Measurements from ENCODE around the gene CACUL1.

CACUL1 gene

DNA sequence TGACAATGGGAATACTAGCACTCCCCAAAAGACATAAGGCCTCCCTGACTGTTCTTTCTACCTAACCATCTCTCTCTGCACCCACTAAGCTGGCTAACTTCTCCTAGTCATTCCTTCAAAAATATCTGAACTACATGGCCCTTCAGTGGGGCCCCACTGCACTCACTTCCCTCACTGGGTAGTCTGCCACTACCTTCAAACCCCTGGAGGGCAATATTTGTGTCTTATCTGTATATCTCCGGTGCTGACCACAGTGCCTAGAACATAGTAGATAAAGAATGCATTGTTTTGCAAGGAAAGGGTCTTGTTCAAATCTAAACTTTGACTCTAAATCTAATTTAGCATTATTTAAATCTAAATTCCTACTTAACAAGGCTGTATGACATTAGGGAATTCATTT lies 44.3 kb downstream of the CACUL1 start:
- Histone ChIP-seq H3K27ac (ENCODE audit: low read length) (no peak overlapping the region), H3K79me2 (ENCODE audit: low read length) (no peaks in the 10 kb centered on the region), H3K36me3 (replicated peaks; ENCODE audit: low read depth, low read length) (no peaks in the 10 kb centered on the region), H2AFZ (ENCODE audit: low read depth, low read length) (no peak overlapping the region), H4K20me1 (ENCODE audit: insufficient read depth, low read length) (no peaks in the 10 kb centered on the region), H3K27me3 (ENCODE audit: low read depth, low read length) (no peaks in the 10 kb centered on the region), H3K4me1 (ENCODE audit: low read length) (no peaks in the 10 kb centered on the region), H3K4me2 (ENCODE audit: low read length) (no peak overlapping the region), H3K4me3 (ENCODE audit: low read length) (no peak overlapping the region), H3K9me3 (ENCODE audit: insufficient read depth, low read length) (no peaks in the 10 kb centered on the region), H3K9ac (ENCODE audit: low read length) (no peak overlapping the region)
- TF ChIP-seq, protein P1, sequence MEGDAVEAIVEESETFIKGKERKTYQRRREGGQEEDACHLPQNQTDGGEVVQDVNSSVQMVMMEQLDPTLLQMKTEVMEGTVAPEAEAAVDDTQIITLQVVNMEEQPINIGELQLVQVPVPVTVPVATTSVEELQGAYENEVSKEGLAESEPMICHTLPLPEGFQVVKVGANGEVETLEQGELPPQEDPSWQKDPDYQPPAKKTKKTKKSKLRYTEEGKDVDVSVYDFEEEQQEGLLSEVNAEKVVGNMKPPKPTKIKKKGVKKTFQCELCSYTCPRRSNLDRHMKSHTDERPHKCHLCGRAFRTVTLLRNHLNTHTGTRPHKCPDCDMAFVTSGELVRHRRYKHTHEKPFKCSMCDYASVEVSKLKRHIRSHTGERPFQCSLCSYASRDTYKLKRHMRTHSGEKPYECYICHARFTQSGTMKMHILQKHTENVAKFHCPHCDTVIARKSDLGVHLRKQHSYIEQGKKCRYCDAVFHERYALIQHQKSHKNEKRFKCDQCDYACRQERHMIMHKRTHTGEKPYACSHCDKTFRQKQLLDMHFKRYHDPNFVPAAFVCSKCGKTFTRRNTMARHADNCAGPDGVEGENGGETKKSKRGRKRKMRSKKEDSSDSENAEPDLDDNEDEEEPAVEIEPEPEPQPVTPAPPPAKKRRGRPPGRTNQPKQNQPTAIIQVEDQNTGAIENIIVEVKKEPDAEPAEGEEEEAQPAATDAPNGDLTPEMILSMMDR (IDR thresholded peaks at IDR 0.05; ENCODE audit: low read depth, low read length) = no peak
- no peak for TF ChIP-seq EZH2phosphoT487 (IDR thresholded peaks at IDR 0.05; ENCODE audit: low read depth)

- H3K4me3 ChIP-seq (ENCODE audit: low read length) = no peak overlapping the region
- no peak overlapping the region for H3K9ac ChIP-seq (ENCODE audit: low read length)
- H3K9me3 ChIP-seq (ENCODE audit: insufficient read depth, low read length) = no peaks in the 10 kb centered on the region
- no peaks in the 10 kb centered on the region for H4K20me1 ChIP-seq (ENCODE audit: insufficient read depth, low read length)
- H3K36me3 ChIP-seq (replicated peaks; ENCODE audit: low read depth, low read length) = no peaks in the 10 kb centered on the region
- no peak overlapping the region for H3K4me2 ChIP-seq (ENCODE audit: low read length)
- H3K27me3 ChIP-seq (ENCODE audit: low read depth, low read length) = no peaks in the 10 kb centered on the region
- H3K79me2 ChIP-seq (ENCODE audit: low read length) = no peaks in the 10 kb centered on the region
- no peak overlapping the region for H2AFZ ChIP-seq (ENCODE audit: low read depth, low read length)
- TF ChIP-seq, protein P1 (IDR thresholded peaks at IDR 0.05; ENCODE audit: low read depth, low read length) = no peak
- TF ChIP-seq EZH2phosphoT487 (IDR thresholded peaks at IDR 0.05; ENCODE audit: low read depth) = no peak
- no peaks in the 10 kb centered on the region for H3K4me1 ChIP-seq (ENCODE audit: low read length)
- no peak overlapping the region for H3K27ac ChIP-seq (ENCODE audit: low read length)
These were observed 46.2 kb downstream of the CACUL1 start for GRCh38 chr10:118708571-118708970.

DNA sequence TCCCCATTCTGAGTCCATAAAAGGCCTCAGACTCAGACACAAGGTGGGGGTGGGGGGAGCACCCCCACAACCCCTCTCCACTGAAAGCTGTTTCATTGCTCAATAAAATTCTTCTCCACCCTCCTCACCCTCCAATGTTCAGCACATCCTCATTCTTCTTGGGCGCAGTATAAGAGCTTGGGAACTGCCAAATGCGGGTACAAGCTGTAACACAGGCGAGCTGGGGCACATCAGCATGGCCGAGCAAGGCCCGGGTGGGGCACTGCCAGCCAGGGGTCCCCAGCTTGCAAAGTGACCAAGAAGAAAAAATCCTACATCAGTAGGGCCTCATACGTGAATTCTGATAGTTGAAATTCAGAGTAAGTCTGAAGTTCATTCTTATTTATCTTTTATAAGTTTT lies 50.1 kb downstream of the CACUL1 start:
- Histone ChIP-seq H3K9me3 (ENCODE audit: insufficient read depth, low read length) (no peaks in the 10 kb centered on the region), H3K79me2 (ENCODE audit: low read length) (no peaks in the 10 kb centered on the region), H3K36me3 (replicated peaks; ENCODE audit: low read depth, low read length) (no peaks in the 10 kb centered on the region), H3K27ac (ENCODE audit: low read length) (no peak overlapping the region), H4K20me1 (ENCODE audit: insufficient read depth, low read length) (no peaks in the 10 kb centered on the region), H2AFZ (ENCODE audit: low read depth, low read length) (no peak overlapping the region), H3K4me2 (ENCODE audit: low read length) (no peak overlapping the region), H3K9ac (ENCODE audit: low read length) (no peak overlapping the region), H3K4me1 (ENCODE audit: low read length) (no peaks in the 10 kb centered on the region), H3K27me3 (ENCODE audit: low read depth, low read length) (no peaks in the 10 kb centered on the region), H3K4me3 (ENCODE audit: low read length) (no peak overlapping the region)
- TF ChIP-seq, protein P1 (IDR thresholded peaks at IDR 0.05; ENCODE audit: low read depth, low read length) = no peak
- no peak for TF ChIP-seq EZH2phosphoT487 (IDR thresholded peaks at IDR 0.05; ENCODE audit: low read depth)

DNA sequence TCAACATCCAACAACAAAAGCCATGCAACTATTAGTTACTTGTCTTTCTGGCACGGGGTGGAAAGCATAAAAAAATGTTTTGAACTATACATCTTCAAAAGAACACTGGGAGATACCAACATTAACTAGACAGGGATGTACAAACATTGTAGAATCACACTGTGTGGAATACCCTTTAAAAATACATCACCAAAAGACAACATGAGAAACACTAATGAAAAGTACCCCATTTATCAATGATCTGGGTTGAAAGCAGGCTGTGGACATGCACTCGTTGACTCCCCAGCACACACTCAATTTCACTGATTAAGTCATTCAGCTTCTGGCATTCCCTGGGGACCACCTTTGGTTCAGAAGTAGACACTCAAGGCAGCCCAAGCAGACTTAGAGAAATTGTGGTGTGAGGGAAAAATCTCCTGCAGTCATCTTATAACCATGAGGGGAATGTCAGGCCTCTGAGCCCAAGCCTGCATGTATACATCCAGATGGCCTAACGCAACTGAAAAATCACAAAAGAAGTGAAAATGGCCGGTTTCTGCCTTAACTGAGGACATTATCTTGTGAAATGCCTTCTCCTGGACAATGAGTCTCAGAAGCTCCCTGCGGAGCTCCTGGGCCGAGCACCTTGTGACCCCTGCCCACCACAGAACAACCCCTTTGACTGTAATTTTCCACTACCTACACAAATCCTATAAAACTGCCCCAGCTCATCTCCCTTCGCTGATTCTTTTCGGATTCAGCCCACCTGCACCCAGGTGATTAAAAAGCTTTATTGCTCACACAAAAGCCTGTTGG lies 53.0 kb downstream of the CACUL1 start:
- Histone ChIP-seq H3K27ac (ENCODE audit: low read length) (no peak overlapping the region), H3K4me3 (ENCODE audit: low read length) (no peak overlapping the region), H3K4me2 (ENCODE audit: low read length) (no peak overlapping the region), H2AFZ (ENCODE audit: low read depth, low read length) (no peak overlapping the region), H3K9ac (ENCODE audit: low read length) (no peak overlapping the region), H3K9me3 (ENCODE audit: insufficient read depth, low read length) (no peaks in the 10 kb centered on the region), H3K4me1 (ENCODE audit: low read length) (peaks cover 12% of the 10 kb centered on the region), H3K27me3 (ENCODE audit: low read depth, low read length) (no peaks in the 10 kb centered on the region), H3K36me3 (replicated peaks; ENCODE audit: low read depth, low read length) (no peaks in the 10 kb centered on the region), H4K20me1 (ENCODE audit: insufficient read depth, low read length) (no peaks in the 10 kb centered on the region), H3K79me2 (ENCODE audit: low read length) (no peaks in the 10 kb centered on the region)
- no peak for TF ChIP-seq EZH2phosphoT487 (IDR thresholded peaks at IDR 0.05; ENCODE audit: low read depth)
- TF ChIP-seq, protein P1 (IDR thresholded peaks at IDR 0.05; ENCODE audit: low read depth, low read length) = no peak

Data from OCI-LY3 (cell line).